GM18873 (cell line): ENCODE measurements around the gene SMIM27.
"Not testable (repeated sequence)": the region's sequence is repeated elsewhere in the genome, so short reads cannot be mapped to it uniquely, and the experiment has no call there.

ENCODE experiments used
- ATAC-seq: cut with Tn5 transposase; IDR thresholded peaks from one replicate; pipeline ENCODE4 v1.9.1; 2021; ENCODE audit warnings: mild to moderate bottlenecking, moderate library complexity, moderate number of reproducible peaks; ENCODE audit not compliant: unreplicated experiment, low FRiP score

SMIM27 gene, protein sequence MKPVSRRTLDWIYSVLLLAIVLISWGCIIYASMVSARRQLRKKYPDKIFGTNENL

DNA sequence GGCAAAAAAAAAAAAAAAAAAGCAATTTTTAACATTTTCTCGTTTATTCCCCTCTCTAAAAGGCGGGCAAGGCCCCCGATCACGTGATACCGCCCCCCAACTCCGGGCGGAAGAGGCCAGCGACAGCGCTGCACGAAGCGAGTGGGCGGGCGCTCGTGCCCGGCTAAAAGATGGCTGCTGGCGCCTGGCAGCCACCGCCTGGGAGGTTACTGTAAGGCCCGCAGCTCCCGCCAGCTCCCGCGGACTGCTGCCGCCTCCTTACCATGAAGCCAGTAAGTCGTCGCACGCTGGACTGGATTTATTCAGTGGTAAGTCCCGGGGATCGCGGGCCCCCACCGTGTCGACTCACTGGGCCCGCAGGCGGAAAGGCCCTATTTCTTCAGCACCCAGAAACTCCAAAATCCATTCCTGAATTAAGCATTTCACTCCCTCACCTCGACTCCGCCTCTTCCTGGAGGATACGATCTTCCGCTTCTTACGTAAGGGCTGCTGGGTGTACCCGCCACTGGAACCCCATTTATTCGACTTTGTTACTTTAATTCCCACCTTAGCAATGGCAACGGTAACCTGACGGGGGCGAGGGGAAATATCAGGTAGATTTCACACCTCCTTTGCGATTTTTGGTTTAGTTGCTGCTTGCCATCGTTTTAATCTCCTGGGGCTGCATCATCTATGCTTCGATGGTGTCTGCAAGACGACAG is at the start of gene SMIM27, which contains the start of gene TOPORS:
TSS of gene SMIM27 (plus strand) at position 156 of the 701 bp plus-strand sequence. CDS start at position 264, 108 bp downstream.
TSS of gene TOPORS (minus strand) at position 415 of the 701 bp plus-strand sequence. CDS start at position 265, 150 bp downstream.
- ATAC-seq, result peak; percentile 70

DNA sequence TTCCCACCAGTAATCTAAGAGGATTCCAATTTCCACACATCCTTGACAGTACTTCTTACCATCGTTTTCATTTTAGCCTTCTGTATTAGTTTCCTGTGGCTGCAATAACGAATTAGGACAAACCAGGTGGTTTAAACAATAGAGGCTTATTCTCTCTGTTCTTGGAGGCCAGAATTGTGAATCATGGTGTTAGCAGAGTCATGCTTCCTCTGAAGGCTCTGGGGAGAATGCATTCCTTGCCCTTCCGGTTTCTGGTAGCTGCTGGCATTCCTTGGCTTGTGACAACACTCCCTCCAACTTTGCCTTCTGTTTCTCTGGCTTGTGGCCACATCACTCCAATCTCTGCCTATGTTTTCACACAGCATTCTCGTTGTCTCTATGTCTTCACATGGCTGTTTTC is 49.7 kb upstream of the SMIM27 start:
- ATAC-seq, result no peak

DNA sequence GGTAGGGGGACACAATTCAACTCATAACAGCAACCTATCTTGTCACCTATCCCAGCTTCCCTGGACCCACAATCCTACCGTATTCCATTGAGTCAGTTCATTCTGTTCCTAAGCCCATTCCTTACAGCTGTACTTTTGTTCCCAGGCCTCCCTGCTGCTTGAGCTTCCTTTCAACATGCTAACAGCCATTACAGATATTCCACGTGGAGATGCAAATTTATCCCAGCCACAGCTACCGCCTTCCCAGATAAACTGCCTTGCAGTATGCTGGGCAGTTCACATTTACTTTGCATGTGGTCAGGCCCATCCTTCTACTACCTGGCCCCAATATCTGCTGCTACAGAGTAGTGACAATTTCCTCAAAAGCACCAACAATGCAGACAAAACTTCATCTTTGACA is 49.1 kb upstream of the SMIM27 start:
- no peak for ATAC-seq

DNA sequence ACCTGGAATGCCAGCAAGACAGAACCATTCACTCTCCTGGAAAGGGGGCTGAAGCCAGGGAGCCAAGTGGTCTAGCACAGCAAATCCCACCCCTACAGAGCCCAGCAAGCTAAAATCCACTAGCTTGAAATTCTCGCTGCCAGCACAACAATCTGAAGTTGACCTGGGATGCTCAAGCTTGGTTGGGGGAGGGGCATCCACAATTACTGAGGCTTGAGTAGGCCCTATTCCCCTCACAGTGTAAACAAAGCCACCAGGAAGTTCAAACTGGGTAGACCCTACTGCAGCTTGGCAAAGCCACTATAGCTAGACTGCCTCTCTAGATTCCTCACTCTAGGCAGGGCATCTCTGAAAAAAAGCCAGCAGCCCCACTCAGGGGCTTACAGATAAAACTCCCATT is 43.4 kb upstream of the SMIM27 start:
- ATAC-seq, result no peak

DNA sequence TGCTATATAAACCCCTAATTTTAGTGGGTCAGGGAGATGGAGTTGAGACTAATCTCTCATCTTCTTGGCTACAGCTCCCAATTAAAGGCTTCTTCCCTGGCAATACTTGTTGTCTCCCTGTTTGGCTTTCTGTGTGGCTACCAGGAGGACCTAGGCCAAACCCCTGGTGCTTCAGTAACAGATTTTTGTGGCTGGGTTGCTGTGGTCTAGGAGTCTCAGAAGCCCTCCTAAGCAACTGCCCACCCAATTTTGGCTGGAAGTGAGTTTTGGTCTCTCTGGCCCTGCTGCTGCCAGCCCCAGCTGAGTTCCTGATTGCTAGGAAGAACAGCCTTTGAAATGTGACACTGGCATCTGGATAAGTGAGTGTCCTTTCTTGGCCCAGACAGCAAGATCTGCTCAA is 35.9 kb upstream of the SMIM27 start:
- ATAC-seq, result no peak

DNA sequence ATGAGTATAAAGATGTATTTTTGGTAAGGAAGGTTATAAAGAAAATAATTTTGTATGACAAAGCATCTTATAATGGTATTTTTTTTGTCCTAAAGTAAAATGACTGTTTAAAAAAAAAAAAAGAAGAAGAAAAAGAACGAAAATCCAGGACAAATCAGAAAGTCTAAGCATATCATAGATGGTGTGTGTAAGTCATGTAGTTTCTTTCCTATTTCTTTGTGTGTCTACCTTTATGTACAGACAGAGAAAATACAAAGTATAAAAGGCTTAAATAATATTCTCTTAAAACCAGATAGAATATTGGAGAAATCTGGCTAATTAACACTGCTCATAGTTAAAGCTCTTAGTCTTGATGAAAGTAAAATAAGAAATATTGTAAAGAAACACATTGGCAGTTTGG is 33.9 kb upstream of the SMIM27 start:
- ATAC-seq, result no peak

DNA sequence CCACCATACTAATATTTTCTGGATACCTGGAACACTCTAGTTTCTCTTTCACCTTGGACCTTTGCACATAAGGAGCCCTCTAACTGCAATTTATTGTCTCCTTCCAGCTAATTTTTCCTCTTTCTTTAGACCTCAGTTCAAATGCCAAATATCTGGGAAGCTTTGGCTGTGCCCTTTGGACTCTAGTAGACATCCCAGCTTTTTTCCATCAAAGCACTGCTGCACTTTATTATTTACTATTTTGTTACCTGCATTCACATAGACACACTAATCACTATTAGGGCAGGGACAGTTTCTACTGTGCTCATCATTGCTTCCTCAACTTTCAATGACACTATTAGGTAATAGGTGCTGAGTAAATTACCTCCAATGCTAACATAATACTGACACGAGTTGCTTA is 28.2 kb upstream of the SMIM27 start:
- no peak for ATAC-seq

DNA sequence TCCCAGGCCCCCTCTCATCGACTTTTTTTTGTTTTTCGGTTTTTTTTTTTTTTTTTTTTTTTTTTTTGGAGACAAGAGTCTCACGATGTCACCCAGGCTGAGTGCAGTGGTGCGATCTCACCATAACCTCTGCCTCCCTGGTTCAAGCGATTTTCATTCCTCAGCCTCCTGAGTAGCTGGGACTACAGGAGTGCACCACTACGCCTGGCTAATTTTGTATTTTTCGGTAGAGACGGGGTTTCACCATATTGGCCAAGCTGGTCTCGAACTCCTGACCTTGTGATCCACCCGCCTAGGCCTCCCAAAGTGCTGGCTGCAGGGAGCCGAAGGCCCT is 27.6 kb upstream of the SMIM27 start:
- ATAC-seq, result not testable (repeated sequence)

DNA sequence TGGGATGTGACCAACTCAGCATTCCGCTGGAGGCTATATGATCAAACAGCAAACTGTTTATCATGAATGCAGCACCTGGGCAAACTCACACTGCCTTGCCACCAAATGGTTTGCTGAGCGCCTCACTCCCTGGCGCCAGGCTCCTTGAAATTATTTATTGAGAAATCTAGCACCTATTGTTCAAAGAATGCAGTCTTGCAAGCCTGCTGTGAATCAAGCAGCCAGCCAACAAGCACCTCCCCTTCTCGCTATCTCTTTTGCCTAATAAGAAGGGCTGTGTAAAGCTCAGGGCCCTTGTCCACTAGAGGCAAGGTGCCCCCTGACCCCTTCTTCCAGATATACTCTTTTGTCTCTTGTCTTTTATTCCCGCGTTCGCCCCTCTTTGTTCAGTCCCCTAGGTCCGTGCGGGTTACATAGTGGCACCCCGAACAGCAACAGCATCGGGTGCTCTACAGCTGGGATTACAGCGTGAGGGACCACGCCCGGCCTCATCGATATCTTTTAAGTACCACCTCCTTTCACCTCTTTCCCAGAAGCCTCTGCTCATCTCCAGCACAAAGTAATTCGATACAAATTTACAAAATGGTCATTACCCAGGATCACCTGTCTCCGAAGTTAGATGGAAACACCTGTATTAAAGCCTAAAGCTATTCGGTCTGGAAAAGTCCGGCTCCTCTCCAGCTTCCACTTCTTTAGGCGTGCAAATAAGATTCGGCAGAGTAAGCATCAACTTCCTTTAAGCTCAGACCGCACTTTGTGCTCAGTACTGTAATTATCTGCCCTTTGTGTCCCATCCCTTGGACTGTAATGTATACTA is 27.0 kb upstream of the SMIM27 start:
- no peak for ATAC-seq

DNA sequence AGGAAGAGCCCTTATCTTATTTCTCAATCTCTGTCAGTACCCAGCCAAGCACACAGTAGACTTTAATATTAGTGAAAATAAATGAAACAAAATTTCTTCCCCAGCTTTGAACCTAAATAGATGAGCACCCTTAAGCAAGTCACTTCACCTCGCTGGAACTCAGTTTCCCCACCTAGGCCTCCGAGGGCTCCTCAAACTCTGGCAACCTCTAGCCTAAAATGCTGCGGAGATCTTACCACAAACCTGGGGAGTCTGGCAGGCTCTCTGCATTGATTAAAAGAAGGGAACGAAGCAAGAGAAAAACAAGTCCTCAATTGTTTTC is 26.5 kb upstream of the SMIM27 start:
- ATAC-seq, result peak; percentile 7

DNA sequence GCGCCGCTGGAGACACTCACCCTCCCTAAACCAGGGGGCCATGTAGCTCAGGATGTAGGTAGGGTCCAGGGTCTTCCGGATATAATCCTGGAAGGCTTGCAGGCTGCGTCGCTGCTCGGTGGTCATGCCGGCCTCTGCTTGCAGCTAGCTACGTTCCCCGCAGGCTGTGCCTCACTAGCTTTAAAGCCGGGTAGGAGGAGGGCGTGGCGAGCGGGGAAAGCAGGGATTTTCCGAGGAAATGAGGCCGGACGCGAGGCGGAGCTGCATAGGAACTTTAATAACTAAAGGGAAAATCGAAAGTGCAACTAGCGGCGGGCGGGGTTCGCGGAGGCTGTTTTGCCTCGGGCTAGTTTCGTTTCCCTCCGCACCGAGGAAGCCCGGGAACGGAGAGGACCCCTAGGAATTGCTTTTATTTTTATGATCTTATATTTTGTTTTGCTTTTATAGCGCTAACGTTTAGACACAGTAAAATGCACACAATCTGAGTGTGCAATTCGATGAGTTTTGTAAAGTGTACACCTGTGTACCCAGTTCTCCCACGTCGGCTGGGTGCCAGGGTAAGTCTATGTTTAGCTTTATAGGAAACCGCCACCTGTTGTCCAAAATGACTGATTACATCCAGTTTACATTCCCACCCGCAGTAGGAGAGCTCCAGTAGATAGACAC is 26.0 kb upstream of the SMIM27 start, which contains the start of gene RIGI:
TSS of gene RIGI (minus strand) at position 156 of the 666 bp plus-strand sequence. CDS start at position 126, 30 bp downstream.
- peak; percentile 64 for ATAC-seq

DNA sequence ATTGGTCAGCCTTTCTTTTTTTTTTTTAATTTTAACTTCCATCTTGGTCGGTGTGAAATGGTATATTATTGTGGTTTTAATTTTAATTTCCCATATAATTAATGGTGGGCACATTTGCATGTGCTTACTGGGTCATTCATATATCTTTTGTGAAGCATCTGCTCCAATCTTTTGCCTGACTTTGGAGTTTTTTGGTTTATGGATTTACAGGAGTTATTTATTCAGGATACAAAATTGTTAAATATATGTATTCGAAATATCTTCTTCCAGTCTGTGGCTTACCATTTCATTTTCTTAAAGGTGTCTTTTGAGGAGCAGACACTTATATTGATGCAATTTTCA is 25.4 kb upstream of the SMIM27 start:
- ATAC-seq, result no peak

DNA sequence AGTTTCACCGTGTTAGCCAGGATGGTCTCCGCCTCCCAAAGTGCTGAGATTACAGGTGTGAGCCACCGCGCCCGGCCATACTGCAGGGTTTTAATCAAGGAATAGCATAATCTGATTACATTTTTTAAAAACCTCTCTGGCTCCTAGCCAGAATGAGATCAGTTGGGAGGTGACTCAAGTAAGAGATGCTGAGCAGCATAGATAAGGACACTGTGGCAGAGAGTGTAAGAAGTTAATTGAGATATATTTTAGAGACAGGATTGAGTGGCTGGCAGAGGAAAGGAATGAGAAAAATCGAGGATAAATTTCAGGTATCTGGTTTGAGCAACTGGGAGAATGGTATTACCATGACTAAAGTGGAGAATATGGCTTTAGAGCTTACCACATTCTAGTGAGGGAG is 18.8 kb upstream of the SMIM27 start:
- ATAC-seq, result no peak

DNA sequence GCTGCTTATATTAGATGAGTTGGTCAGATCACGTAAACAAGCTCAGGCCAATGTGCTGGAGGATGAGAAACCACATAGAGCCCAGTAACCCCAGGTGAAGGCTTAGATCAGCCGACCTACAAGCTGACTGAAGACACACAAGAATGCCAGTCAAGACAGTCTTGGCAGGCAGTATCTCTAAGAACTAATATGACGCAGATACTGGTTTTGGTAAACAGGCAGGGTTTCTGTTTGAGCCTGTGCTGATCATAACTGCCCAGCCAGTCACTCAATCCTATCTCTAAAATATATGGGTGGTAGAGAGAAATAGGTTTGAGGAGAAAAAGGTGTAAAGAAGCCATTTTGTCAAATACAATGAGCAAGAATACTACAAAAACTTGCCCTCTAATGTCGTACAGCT is 18.3 kb upstream of the SMIM27 start:
- no peak for ATAC-seq

DNA sequence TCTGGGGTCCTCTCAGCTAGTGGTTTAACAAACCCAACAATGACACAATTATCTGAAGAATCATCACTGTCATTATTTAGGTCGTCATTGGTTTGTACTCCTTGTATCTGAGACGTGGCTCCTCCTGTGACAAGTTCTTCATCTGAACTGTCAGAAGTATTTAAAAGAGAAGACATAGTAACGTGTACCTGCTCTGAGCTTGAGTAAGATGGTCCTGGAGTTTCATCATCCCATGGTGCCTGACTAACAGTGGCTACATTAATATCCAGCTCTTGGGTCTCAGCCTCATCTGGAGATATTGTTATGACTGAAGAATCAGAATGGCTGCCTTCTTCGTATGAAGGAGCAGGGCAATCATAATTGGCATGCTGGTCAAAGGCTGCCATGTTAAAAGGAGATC is 9.1 kb upstream of the SMIM27 start:
- no peak for ATAC-seq

DNA sequence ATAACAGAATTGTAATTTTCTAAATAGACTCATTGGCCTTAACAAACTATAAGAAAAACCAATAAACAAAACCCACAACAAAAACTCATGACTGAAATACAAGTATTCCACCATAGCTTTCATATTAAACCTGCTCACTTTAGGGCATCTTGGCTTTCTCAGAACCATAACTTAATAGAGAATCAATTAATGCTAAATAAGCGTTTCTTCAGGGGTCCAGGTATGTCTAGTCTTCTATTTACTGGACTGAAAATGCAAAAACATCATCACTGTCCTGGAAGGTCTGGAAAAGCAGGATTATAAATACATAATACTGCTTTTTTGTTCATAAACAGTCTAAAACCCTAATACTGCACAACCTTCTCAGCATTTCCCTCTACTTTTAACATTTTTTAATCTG is 6.2 kb upstream of the SMIM27 start:
- ATAC-seq, result no peak

DNA sequence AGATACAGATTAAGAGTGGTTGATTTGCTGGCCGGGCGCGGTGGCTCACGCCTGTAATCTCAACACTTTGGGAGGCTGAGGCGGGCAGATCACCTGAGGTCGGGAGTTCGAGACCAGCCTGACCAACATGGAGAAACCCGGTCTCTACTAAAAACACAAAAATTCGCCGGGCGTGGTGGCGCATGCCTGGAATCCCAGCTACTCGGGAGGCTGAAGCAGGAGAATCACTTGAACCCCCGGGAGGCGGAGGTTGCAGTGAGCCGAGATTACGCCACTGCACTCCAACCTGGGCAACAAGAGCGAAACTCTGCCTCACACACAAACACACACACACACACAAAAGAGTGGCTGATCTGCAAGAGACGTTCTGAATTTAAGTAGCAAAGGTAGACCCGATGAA is 3.9 kb upstream of the SMIM27 start:
- ATAC-seq, result not testable (repeated sequence)

DNA sequence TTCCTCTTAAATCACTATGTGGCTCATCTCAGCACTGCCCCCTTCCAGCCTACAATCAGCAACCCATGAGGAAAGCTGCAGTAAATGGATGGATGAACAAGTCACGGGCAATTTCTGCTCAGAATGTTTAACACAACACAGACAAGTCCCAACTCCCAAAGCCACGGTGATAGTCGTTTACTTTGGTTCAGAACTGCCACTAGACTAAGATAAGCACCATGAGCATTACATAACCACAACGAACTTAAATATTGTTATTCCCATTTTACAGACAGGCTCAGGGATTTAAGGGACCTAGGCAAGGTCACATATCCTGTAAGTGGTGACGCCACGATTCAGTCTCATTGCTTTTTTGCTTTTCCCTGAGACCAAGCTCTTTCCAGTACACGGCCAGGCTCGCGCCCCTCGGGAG is 2.0 kb upstream of the SMIM27 start:
- ATAC-seq, result no peak

DNA sequence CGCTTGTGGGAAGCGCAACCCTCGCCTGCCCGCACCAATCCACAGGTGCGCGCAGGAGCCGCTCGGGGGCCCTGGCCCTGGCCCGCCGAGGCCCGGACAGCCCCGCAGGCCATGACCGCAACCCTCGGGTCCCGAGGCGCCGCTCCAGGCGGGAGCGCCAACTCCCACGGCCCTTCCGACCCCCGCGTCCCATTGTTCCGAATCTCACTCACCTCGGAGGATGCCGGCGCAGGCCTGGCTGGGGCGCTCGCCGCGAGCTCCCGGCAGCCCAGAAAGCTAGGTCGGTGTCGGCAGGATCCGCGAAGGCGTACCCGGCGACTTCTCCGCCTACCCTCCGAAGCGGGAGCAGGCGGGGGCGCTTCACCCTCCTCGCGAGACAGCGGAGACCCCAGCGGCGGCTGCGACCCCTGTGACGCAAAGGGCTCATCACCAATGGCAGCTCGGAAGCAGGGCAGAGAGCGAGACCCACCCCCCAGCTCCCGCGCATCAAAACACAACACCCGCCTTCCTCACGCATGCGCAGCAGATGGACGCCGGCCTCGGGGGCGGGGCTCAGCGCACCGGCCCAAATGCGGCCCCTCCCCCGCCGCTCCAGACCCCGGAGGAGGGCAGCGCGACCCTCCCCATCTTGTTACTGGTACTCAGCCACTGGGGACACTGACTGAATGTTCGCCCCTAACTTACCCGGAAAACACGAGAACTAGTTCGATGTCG is 1.4 kb upstream of the SMIM27 start:
- ATAC-seq, result peak; percentile 60

DNA sequence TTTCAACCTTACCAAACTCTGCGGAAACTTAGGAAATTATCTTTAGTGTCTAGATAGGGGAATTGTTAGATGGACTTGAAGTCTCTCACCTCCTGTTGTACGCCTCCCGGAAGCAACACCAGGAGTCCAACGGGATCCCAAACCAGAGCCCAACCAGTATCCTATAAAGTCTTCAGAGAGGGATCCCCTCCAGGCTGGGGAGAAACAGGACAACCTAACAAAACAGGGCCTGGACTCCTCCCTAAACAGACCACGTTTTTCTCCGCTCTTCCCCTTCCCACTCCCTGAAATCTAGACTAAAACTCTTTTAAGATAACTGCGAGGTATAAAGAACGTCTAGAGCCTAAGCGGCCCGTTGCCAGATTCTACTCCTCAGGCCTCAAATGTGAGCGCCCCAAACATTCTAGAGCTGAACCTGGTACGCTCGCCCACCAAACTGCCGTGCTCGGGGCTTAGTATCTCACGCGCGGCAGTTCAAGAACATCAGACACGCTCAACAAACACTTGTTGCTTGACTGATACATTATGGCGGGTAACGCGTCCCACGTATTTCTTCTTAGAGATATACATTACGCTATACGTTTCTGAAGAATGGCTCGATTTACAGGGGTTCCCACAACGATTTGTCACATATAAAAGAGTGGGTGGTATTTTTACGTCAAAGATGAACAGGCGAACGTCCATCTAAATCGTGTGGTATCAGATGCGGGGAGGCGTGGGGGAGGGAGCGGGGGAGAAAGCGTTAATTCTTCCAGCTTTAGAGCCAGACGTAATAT is 663 bp upstream of the SMIM27 start:
- ATAC-seq, result peak; percentile 6
